ENCODE results near the gene GPR4. TPM values are rescaled to one million over a fixed set of nuclear protein-coding genes. Genes with fewer than 3 reads are reported as not detected.

The GPR4 gene
- total and polyA plus RNA-seq, 2 of the 8 experiments (the other 6 are each of a cell fraction or from before 2014, with no cell fraction given) = 0.19 to 0.39 TPM

MicroRNA genes within 50 kb of the gene (microRNA counts, 767-probe panel; counts per million panel counts)
- microRNA hsa-miR-330-3p = 879 counts per million, percentile 95 among the panel's probes with 10 or more counts
- microRNA hsa-miR-330-5p = 879 counts per million, percentile 95 among the panel's probes with 10 or more counts

Small RNAs within 50 kb of the gene (microRNA-seq; reads per million reads assigned to microRNA genes)
- 34.0 to 35.7 reads per million in 2 experiments for gene MIR330 (ENCODE audit: borderline microRNAs expressed in 2 of 2, borderline number of aligned reads in 2 of 2, borderline replicate concordance in 1 of 2)

Small RNAs within 50 kb of the gene (small RNA-seq; reads per million reads assigned to genes)
- gene RN7SL836P (ENCODE audit: insufficient read depth) = not detected

Other genes with a start within 250 kb of the GPR4 start
- gene ERCC2, start 231.6 kb downstream of the GPR4 start, total RNA-seq (2021; fragmentation: NEBNext Ultra II Directional; extraction: Animal tissue kit (Norgen Biotek cat#: 25700)) = 93.4 and 107 TPM in 2 replicates
- gene ERCC2, start 231.6 kb downstream of the GPR4 start, polyA plus RNA-seq (2011; rRNA removed) = 117 and 197 TPM in 2 replicates
- gene PPP1R13L, start 197.1 kb downstream of the GPR4 start, total RNA-seq (2021; fragmentation: NEBNext Ultra II Directional; extraction: Animal tissue kit (Norgen Biotek cat#: 25700)) = 15.3 and 18.4 TPM in 2 replicates
- gene PPP1R13L, start 197.1 kb downstream of the GPR4 start, polyA plus RNA-seq (2011; rRNA removed) = 9.1 and 20.4 TPM in 2 replicates
- gene POLR1G, start 195.6 kb downstream of the GPR4 start, total RNA-seq (2021; fragmentation: NEBNext Ultra II Directional; extraction: Animal tissue kit (Norgen Biotek cat#: 25700)) = 34.8 and 38.0 TPM in 2 replicates
- 16.8 and 18.4 TPM in 2 replicates for gene POLR1G, start 195.6 kb downstream of the GPR4 start, polyA plus RNA-seq (2011; rRNA removed)
- 44.7 and 46.4 TPM in 2 replicates for gene ERCC1, start 178.3 kb downstream of the GPR4 start, total RNA-seq (2021; fragmentation: NEBNext Ultra II Directional; extraction: Animal tissue kit (Norgen Biotek cat#: 25700))
- gene ERCC1, start 178.3 kb downstream of the GPR4 start, polyA plus RNA-seq (2011; rRNA removed) = 94.2 and 112 TPM in 2 replicates
- 1.3 and 2.7 TPM in 2 replicates for gene FOSB, start 134.2 kb downstream of the GPR4 start, total RNA-seq (2021; fragmentation: NEBNext Ultra II Directional; extraction: Animal tissue kit (Norgen Biotek cat#: 25700))
- gene FOSB, start 134.2 kb downstream of the GPR4 start, polyA plus RNA-seq (2011; rRNA removed) = 0.44 and 1.2 TPM in 2 replicates
- 21.1 and 21.6 TPM in 2 replicates for gene RTN2, start 105.2 kb downstream of the GPR4 start, total RNA-seq (2021; fragmentation: NEBNext Ultra II Directional; extraction: Animal tissue kit (Norgen Biotek cat#: 25700))
- 21.0 and 33.5 TPM in 2 replicates for gene RTN2, start 105.2 kb downstream of the GPR4 start, polyA plus RNA-seq (2011; rRNA removed)
- gene PPM1N, start 103.8 kb downstream of the GPR4 start, total RNA-seq (2021; fragmentation: NEBNext Ultra II Directional; extraction: Animal tissue kit (Norgen Biotek cat#: 25700)) = 11.0 and 12.2 TPM in 2 replicates
- 14.4 and 17.5 TPM in 2 replicates for gene PPM1N, start 103.8 kb downstream of the GPR4 start, polyA plus RNA-seq (2011; rRNA removed)
- 135 and 138 TPM in 2 replicates for gene VASP, start 94.7 kb downstream of the GPR4 start, total RNA-seq (2021; fragmentation: NEBNext Ultra II Directional; extraction: Animal tissue kit (Norgen Biotek cat#: 25700))
- gene VASP, start 94.7 kb downstream of the GPR4 start, polyA plus RNA-seq (2011; rRNA removed) = 89.7 and 163 TPM in 2 replicates
- gene OPA3, start 17.4 kb downstream of the GPR4 start, total RNA-seq (2021; fragmentation: NEBNext Ultra II Directional; extraction: Animal tissue kit (Norgen Biotek cat#: 25700)) = 12.8 and 14.5 TPM in 2 replicates
- 12.5 and 16.4 TPM in 2 replicates for gene OPA3, start 17.4 kb downstream of the GPR4 start, polyA plus RNA-seq (2011; rRNA removed)
- 28.1 and 28.8 TPM in 2 replicates for gene EML2, start 37.2 kb upstream of the GPR4 start, total RNA-seq (2021; fragmentation: NEBNext Ultra II Directional; extraction: Animal tissue kit (Norgen Biotek cat#: 25700))
- gene EML2, start 37.2 kb upstream of the GPR4 start, polyA plus RNA-seq (2011; rRNA removed) = 29.4 and 45.4 TPM in 2 replicates
- gene GIPR, start 66.0 kb upstream of the GPR4 start, total RNA-seq (2021; fragmentation: NEBNext Ultra II Directional; extraction: Animal tissue kit (Norgen Biotek cat#: 25700)) = 0.54 and 1.3 TPM in 2 replicates
- gene GIPR, start 66.0 kb upstream of the GPR4 start, polyA plus RNA-seq (2011; rRNA removed) = 0.42 and 1.0 TPM in 2 replicates
- gene SNRPD2, start 89.7 kb upstream of the GPR4 start, total RNA-seq (2021; fragmentation: NEBNext Ultra II Directional; extraction: Animal tissue kit (Norgen Biotek cat#: 25700)) = 759 and 761 TPM in 2 replicates
- 493 and 645 TPM in 2 replicates for gene SNRPD2, start 89.7 kb upstream of the GPR4 start, polyA plus RNA-seq (2011; rRNA removed)
- gene QPCTL, start 90.5 kb upstream of the GPR4 start, total RNA-seq (2021; fragmentation: NEBNext Ultra II Directional; extraction: Animal tissue kit (Norgen Biotek cat#: 25700)) = 25.2 and 27.1 TPM in 2 replicates
- gene QPCTL, start 90.5 kb upstream of the GPR4 start, polyA plus RNA-seq (2011; rRNA removed) = 35.3 and 49.3 TPM in 2 replicates
- 38.9 and 42.3 TPM in 2 replicates for gene FBXO46, start 128.7 kb upstream of the GPR4 start, total RNA-seq (2021; fragmentation: NEBNext Ultra II Directional; extraction: Animal tissue kit (Norgen Biotek cat#: 25700))
- 11.2 and 22.1 TPM in 2 replicates for gene FBXO46, start 128.7 kb upstream of the GPR4 start, polyA plus RNA-seq (2011; rRNA removed)
- not detected in 2 replicates for gene MEIOSIN, start 131.2 kb upstream of the GPR4 start, total RNA-seq (2021; fragmentation: NEBNext Ultra II Directional; extraction: Animal tissue kit (Norgen Biotek cat#: 25700))
- 0.11 and 0.14 TPM in 2 replicates for gene MEIOSIN, start 131.2 kb upstream of the GPR4 start, polyA plus RNA-seq (2011; rRNA removed)
- gene SIX5, start 167.0 kb upstream of the GPR4 start, total RNA-seq (2021; fragmentation: NEBNext Ultra II Directional; extraction: Animal tissue kit (Norgen Biotek cat#: 25700)) = 24.2 and 27.3 TPM in 2 replicates
- gene SIX5, start 167.0 kb upstream of the GPR4 start, polyA plus RNA-seq (2011; rRNA removed) = 20.9 and 37.2 TPM in 2 replicates
- gene DMPK, start 180.3 kb upstream of the GPR4 start, total RNA-seq (2021; fragmentation: NEBNext Ultra II Directional; extraction: Animal tissue kit (Norgen Biotek cat#: 25700)) = 27.4 and 28.2 TPM in 2 replicates
- gene DMPK, start 180.3 kb upstream of the GPR4 start, polyA plus RNA-seq (2011; rRNA removed) = 13.7 and 25.3 TPM in 2 replicates
- 41.0 and 41.6 TPM in 2 replicates for gene DMWD, start 190.6 kb upstream of the GPR4 start, total RNA-seq (2021; fragmentation: NEBNext Ultra II Directional; extraction: Animal tissue kit (Norgen Biotek cat#: 25700))
- 13.6 and 23.7 TPM in 2 replicates for gene DMWD, start 190.6 kb upstream of the GPR4 start, polyA plus RNA-seq (2011; rRNA removed)
- gene RSPH6A, start 213.1 kb upstream of the GPR4 start, total RNA-seq (2021; fragmentation: NEBNext Ultra II Directional; extraction: Animal tissue kit (Norgen Biotek cat#: 25700)) = 0.19 and 0.25 TPM in 2 replicates
- gene RSPH6A, start 213.1 kb upstream of the GPR4 start, polyA plus RNA-seq (2011; rRNA removed) = 0.05 TPM in 2 replicates